T47D (cell line): ENCODE measurements around the gene CCDC12.

Source experiments
- DNase-seq, 2 experiments: peaks; one replicate each; pipeline versions ENCODE4 v3.0.0 to v3.0.0-alpha.2; 2011 to 2012; ENCODE audit warnings: low read depth in 1 of 2, low spot score in 1 of 2
- JUND ChIP-seq: IDR thresholded peaks from 2 replicates; pipeline ENCODE4 v1.6.1; 2012; ENCODE audit warnings: low read depth
- in situ Hi-C: cut with HindIII; loops from 2 replicates; pipeline ENCODE4 v1.10.0; 2016; ENCODE audit warnings: low sequenced_read_pairs, low pct_unique_long_range_greater_than_20kb

The CCDC12 gene

DNA sequence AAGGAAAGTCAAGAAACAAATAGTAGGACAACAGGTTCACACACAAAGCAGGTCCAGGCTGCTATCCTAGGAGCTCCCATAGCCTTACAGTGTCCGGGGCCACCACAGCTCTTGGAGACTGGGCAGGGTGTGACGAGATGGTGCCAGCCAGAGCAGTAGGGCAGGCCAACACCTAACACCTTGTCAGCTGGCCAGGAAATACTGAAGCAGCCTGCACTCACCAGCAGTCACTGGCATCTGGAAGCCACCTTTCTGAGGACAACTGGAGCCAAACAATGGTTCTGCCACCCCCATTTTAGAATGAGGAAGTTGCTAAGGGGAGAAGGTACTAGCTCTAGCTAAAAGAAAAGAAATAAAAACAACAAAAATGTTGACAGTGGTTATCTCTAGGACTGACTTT lies 47.2 kb downstream of the CCDC12 start:
- peak in 1 of 2 experiments; percentile 50 for DNase-seq
- TF ChIP-seq JUND, result no peak
- in situ Hi-C loops, result no loop called here

DNA sequence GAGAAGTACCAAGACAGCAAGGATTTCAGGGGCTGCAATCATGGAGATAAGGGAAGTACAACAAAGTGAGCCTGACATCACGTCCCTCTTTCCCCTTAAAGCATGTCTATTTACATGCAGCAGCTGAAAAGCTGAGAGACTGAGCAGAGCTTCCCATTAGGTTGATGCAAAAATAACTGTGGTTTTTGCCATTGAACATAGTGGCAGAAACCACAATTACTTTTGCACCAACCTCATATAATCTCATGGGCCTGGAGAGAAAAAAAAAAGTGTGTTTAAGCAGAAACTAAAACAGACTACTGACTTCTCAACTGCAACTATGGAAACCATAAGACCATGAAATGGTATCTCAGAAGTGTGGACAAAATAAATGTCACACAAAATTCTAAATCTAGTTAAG lies 48.3 kb downstream of the CCDC12 start:
- no peak for TF ChIP-seq JUND
- in situ Hi-C loops, result no loop called here
- DNase-seq, result no peak

DNA sequence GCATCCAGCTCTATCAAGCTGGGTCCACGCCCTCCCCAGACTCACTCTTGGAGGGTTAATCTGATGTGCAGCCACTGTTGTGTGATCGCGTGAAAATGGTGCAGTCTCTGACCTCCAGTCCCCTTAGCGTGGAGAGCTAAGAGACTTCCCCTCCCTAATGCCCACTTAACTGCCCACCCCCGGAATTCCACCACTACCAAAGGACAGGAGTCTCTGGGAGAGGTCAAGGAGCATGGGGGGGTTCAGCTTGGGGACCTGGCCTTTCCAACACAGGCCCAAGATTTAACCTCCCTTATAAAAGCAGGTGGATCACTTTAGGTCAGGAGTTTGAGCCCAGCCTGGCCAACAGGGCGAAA lies 48.8 kb downstream of the CCDC12 start:
- DNase-seq, result no peak
- in situ Hi-C loops, result no loop called here
- no peak for TF ChIP-seq JUND

DNA sequence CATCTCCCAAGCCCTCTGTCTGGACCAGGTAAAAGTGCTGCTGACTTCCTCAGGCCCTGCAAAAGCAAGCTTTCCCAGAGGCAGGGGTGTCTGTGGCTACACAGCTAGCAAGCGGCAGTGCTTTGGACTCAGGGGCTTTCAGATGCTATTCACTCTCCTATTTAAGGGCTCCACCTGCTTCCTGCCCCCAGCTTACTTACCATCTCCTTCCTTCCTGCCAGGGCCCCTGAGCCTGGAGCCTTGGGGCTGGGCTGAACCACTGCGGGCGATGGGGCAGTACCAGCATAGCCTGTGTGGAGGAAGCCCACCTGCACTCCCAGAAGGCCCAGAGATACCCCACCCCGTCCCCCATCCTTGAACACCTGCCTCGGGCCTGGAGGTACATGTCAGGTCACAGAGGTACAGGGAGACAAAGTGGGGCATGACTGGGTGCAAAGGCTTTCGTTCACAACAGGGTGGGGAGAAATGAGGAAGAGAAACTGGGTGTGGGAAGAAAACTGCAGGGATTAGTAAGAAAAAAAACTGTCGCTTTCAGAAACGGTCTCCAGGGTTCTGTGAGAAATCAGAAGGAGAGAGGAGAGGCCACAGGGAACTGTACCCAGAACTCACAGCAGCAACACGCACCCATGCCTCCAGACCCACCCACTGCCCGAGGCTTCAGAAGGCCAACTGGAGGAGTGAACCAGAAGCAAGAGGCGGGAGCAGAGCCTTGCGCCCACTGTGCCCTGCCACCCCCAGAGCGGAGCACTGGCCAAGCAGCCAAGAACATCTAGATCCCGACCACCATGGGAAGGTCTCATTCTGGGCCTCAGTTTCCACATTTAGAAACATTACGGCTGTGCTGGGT lies 49.5 kb downstream of the CCDC12 start:
- in situ Hi-C loops, result no loop called here
- no peak for DNase-seq
- TF ChIP-seq JUND, result no peak

DNA sequence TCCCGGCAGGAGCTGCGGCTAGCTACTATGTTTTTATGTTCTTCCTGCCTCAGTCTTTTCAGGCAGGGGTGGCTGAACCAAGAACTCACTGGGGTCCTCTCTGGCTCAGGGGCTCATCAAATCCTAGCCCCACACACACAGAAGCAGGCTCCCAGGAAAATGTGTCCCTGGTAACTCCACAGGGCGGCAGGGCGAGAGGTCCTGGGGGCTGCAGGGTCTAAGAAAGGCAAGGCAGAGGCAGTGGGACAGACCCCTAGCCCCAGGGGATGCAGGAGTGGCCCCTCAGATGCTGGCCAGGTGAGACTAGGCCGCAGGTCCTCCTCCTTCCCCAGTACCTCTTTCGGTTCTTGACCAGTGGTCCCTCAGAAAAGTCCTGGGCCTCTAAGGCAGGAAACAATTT lies 50.1 kb downstream of the CCDC12 start:
- no peak for DNase-seq
- in situ Hi-C loops, result no loop called here
- TF ChIP-seq JUND, result no peak

DNA sequence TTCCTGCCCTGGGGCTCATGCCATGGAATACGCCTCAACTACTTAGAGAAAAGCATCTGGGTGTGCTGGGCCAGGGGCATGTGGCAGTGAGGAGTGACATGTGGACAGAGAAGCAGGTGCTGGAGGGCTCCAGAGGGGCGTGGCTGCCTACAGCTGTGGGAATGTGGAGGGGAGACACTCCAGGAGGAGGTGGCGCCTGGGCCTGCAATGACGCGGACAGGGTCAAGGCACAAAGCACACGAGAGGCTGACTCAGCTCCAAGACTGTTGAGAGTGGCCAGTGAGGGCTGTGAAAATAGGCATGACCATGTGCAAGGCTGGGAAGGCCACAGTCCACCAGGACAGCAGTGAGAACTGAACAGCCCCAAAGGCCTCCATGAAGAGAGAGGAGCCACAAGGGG lies 50.5 kb downstream of the CCDC12 start:
- no peak for DNase-seq
- TF ChIP-seq JUND, result no peak
- in situ Hi-C loops, result no loop called here

DNA sequence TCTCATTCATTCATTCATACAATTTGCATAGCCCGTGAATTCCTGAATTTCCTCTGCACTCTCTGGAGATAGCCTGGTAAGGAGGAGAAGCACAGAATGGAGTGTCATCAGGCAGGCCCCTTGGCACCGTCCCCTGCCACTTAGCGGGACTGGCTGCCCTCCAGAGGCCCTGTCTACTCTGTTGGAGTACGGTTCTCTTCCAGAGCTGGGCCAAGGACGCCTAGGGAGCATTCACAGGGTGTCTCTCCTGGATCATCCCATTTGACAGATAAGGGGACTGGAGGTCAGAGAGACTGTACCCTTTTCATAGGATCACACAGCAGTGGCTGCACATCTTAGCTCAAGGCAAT lies 51.0 kb downstream of the CCDC12 start:
- no peak for TF ChIP-seq JUND
- in situ Hi-C loops, result no loop called here
- no peak for DNase-seq

- no peak for TF ChIP-seq JUND
- in situ Hi-C loops, result no loop called here
Measured at GRCh38 chr3:46924921-46925584, 51.5 kb downstream of the CCDC12 start.

GRCh38 chr3:46923559-46924350 lies 52.8 kb downstream of the CCDC12 start:
- in situ Hi-C loops, result no loop called here
- DNase-seq, result peak; percentile 33 to 51
- TF ChIP-seq JUND, result no peak

More at GRCh38 chr3:46924921-46925584, 51.5 kb downstream of the CCDC12 start:
- DNase-seq, result no peak

- TF ChIP-seq JUND, result no peak
- no peak for DNase-seq
- in situ Hi-C loops, result no loop called here
Measured at GRCh38 chr3:46922871-46923558, 53.5 kb downstream of the CCDC12 start.

DNA sequence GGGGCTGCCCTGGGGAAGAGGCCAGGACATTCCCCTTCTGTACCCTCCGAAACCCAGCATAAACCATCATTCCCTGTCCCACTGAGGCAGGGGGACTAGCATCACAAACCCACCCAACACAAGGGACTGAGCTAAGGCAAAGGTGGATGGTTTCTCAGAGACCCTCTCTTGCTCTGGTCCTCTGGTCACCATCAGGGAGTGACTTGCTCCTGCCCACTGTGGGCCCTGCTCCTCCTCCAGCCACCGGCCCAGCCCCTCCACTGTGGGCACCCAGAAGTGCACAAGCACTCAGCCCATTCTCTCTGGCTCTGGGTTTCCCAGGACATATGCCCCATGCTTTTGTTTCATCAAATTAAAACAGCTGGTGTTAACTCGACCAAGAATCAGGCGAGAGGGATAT lies 54.1 kb downstream of the CCDC12 start:
- TF ChIP-seq JUND, result no peak
- no peak for DNase-seq
- in situ Hi-C loops, result no loop called here

- in situ Hi-C loops, result no loop called here
- no peak for TF ChIP-seq JUND
- no peak for DNase-seq
Measured at GRCh38 chr3:46921871-46922271, 54.7 kb downstream of the CCDC12 start.
